Right renal pelvis (tissue), 4 donors: ENCODE results near the gene C4A. TPM values are rescaled to one million over a fixed set of nuclear protein-coding genes. Genes with fewer than 3 reads are reported as not detected.
"Not testable (repeated sequence)": the region's sequence is repeated elsewhere in the genome, so short reads cannot be mapped to it uniquely, and the experiment has no call there.

ENCODE experiments used
- DNase-seq, 4 donors: peaks; one replicate each; pipeline ENCODE4 v3.0.0-alpha.2; 2013; ENCODE audit warnings: low read depth in 4 of 4, low spot score in 3 of 4, missing footprints in 1 of 4
- polyA plus RNA-seq, 4 donors: library from polyadenylated mRNA; unstranded; fragments of 120-200 nt; gene quantifications; one replicate each; pipeline ENCODE4 v1.2.1, GENCODE V29; 2013; ENCODE audit not compliant: insufficient read length in 4 of 4

Gene C4A
- polyA plus RNA-seq, 4 donors: 11.1 to 23.7 (median 14.7) TPM

GRCh38 chr6:32047539-32047854, 65.6 kb downstream of the C4A start:
- DNase-seq: no peak

- peak in 3 of 4 donors; percentile 26 to 38 (median 38) for DNase-seq
These were observed 66.3 kb downstream of the C4A start for GRCh38 chr6:32047855-32048766.

- not testable (repeated sequence) for DNase-seq
These were observed 67.3 kb downstream of the C4A start for GRCh38 chr6:32049149-32049548.

- not testable (repeated sequence) for DNase-seq
These were observed 67.9 kb downstream of the C4A start for GRCh38 chr6:32049736-32050135.

- DNase-seq: no peak
These were observed 68.7 kb downstream of the C4A start for GRCh38 chr6:32050562-32050961.

Other genes starting within 250 kb of the C4A start
- 100 to 1,000 TPM; 290 to 327 (median 297) TPM for gene CLIC1, start 245.5 kb upstream of the C4A start, polyA plus RNA-seq
- 10 to 100 TPM; 18.3 to 25.7 (median 20.5) TPM for gene MSH5, start 242.1 kb upstream of the C4A start, polyA plus RNA-seq
- 1 to 10 TPM; 2.7 to 9.2 (median 5.6) TPM for gene SAPCD1, start 219.4 kb upstream of the C4A start, polyA plus RNA-seq
- gene VWA7, start 204.7 kb upstream of the C4A start, polyA plus RNA-seq: 10 to 100 TPM in 1 of 4 donors, 1 to 10 TPM in 3; 7.1 to 10.4 (median 8.7) TPM
- gene VARS1, start 186.3 kb upstream of the C4A start, polyA plus RNA-seq: 10 to 100 TPM; 56.8 to 59.8 (median 59.0) TPM
- gene LSM2, start 175.1 kb upstream of the C4A start, polyA plus RNA-seq: 10 to 100 TPM; 82.9 to 92.5 (median 84.0) TPM
- 1 to 10 TPM; 3.8 to 4.8 (median 4.0) TPM for gene HSPA1L, start 166.8 kb upstream of the C4A start, polyA plus RNA-seq
- gene HSPA1A, start 166.5 kb upstream of the C4A start, polyA plus RNA-seq: 100 to 1,000 TPM in 2 of 4 donors, 10 to 100 TPM in 2; 93.4 to 143 (median 105) TPM
- 100 to 1,000 TPM; 106 to 189 (median 147) TPM for gene HSPA1B, start 154.3 kb upstream of the C4A start, polyA plus RNA-seq
- gene NEU1, start 119.2 kb upstream of the C4A start, polyA plus RNA-seq: 10 to 100 TPM; 76.5 to 91.2 (median 76.6) TPM
- gene SLC44A4, start 103.1 kb upstream of the C4A start, polyA plus RNA-seq: 10 to 100 TPM; 44.2 to 55.2 (median 44.7) TPM
- 10 to 100 TPM; 71.6 to 88.6 (median 77.8) TPM for gene EHMT2, start 84.4 kb upstream of the C4A start, polyA plus RNA-seq
- 10 to 100 TPM; 21.6 to 27.7 (median 23.0) TPM for gene ZBTB12, start 80.0 kb upstream of the C4A start, polyA plus RNA-seq
- 1 to 10 TPM; 3.6 to 5.6 (median 4.3) TPM for gene C2, start 54.3 kb upstream of the C4A start, polyA plus RNA-seq
- gene CFB, start 36.0 kb upstream of the C4A start, polyA plus RNA-seq: 10 to 100 TPM in 1 of 4 donors, 1 to 10 TPM in 3; 5.0 to 20.8 (median 6.1) TPM
- 100 to 1,000 TPM in 1 of 4 donors, 10 to 100 TPM in 3; 88.2 to 102 (median 92.2) TPM for gene NELFE, start 23.1 kb upstream of the C4A start, polyA plus RNA-seq
- 10 to 100 TPM; 41.1 to 51.1 (median 44.7) TPM for gene SKIC2, start 22.9 kb upstream of the C4A start, polyA plus RNA-seq
- 10 to 100 TPM; 28.9 to 30.7 (median 29.5) TPM for gene DXO, start 9.9 kb upstream of the C4A start, polyA plus RNA-seq
- 10 to 100 TPM; 13.1 to 21.4 (median 17.3) TPM for gene C4B, start 32.7 kb downstream of the C4A start, polyA plus RNA-seq
- gene CYP21A2, start 56.4 kb downstream of the C4A start, polyA plus RNA-seq: 1 to 10 TPM in 1 of 4 donors, under 1 TPM in 3; 0.27 to 1.2 (median 0.95) TPM
- gene TNXB, start 127.3 kb downstream of the C4A start, polyA plus RNA-seq: 10 to 100 TPM in 1 of 4 donors, 1 to 10 TPM in 3; 3.2 to 11.2 (median 5.0) TPM
- 100 to 1,000 TPM in 3 of 4 donors, 10 to 100 TPM in 1; 98.3 to 104 (median 101) TPM for gene ATF6B, start 146.2 kb downstream of the C4A start, polyA plus RNA-seq
- gene FKBPL, start 148.2 kb downstream of the C4A start, polyA plus RNA-seq: 1 to 10 TPM; 6.4 to 7.9 (median 7.4) TPM
- gene PRRT1, start 169.9 kb downstream of the C4A start, polyA plus RNA-seq: 1 to 10 TPM; 2.6 to 4.0 (median 3.2) TPM
- gene PPT2, start 172.1 kb downstream of the C4A start, polyA plus RNA-seq: 10 to 100 TPM; 33.8 to 39.2 (median 34.8) TPM
- 10 to 100 TPM; 24.6 to 31.6 (median 27.0) TPM for gene EGFL8, start 182.5 kb downstream of the C4A start, polyA plus RNA-seq
- gene AGPAT1, start 194.0 kb downstream of the C4A start, polyA plus RNA-seq: 100 to 1,000 TPM; 103 to 116 (median 108) TPM
- gene RNF5, start 196.3 kb downstream of the C4A start, polyA plus RNA-seq: 100 to 1,000 TPM; 104 to 122 (median 109) TPM
- gene AGER, start 202.2 kb downstream of the C4A start, polyA plus RNA-seq: 10 to 100 TPM; 15.9 to 26.6 (median 19.7) TPM
- 100 to 1,000 TPM; 171 to 198 (median 176) TPM for gene PBX2, start 208.1 kb downstream of the C4A start, polyA plus RNA-seq
- gene GPSM3, start 210.6 kb downstream of the C4A start, polyA plus RNA-seq: 10 to 100 TPM in 3 of 4 donors, 1 to 10 TPM in 1; 9.9 to 12.9 (median 10.8) TPM
- 10 to 100 TPM; 16.1 to 21.6 (median 19.2) TPM for gene NOTCH4, start 242.0 kb downstream of the C4A start, polyA plus RNA-seq